Renal cortical epithelial cell (primary cell): Measurements from ENCODE around the gene B3GAT1. TPM values are rescaled to one million over a fixed set of nuclear protein-coding genes. Genes with fewer than 3 reads are reported as not detected.

Experiments
- DNase-seq: peaks from one replicate; pipeline ENCODE4 v3.0.0-alpha.2; 2011; ENCODE audit warnings: low read depth
- total RNA-seq: library from RNA; depleted of rRNA; stranded (reverse); fragments of >200 nt; gene quantifications from 2 replicates; pipeline ENCODE4 v1.2.3, GENCODE V29; 2014

Gene B3GAT1
- total RNA-seq, 1 donor from 2014 or later = 0.10 TPM

DNA sequence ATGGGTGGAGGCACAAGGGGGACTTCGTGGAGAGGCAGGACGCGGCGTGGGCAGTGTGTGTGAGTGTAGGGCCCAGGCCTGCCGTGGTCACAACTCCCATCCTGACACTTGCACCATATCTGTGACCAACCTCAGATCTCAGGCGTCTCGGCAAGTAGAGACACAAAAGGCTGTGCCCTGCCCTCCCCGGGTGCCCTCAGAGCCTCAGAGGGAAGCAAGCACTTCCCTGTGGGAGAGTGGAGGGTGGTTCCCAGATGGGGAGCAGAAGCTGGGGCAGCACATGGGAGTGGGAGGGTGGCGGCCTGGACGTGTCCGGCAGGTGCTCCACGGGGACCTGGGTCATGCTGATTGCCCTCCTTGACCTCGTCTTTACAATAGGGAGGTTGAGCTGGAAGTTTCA lies 20.4 kb downstream of the B3GAT1 start:
- no peak for DNase-seq

DNA sequence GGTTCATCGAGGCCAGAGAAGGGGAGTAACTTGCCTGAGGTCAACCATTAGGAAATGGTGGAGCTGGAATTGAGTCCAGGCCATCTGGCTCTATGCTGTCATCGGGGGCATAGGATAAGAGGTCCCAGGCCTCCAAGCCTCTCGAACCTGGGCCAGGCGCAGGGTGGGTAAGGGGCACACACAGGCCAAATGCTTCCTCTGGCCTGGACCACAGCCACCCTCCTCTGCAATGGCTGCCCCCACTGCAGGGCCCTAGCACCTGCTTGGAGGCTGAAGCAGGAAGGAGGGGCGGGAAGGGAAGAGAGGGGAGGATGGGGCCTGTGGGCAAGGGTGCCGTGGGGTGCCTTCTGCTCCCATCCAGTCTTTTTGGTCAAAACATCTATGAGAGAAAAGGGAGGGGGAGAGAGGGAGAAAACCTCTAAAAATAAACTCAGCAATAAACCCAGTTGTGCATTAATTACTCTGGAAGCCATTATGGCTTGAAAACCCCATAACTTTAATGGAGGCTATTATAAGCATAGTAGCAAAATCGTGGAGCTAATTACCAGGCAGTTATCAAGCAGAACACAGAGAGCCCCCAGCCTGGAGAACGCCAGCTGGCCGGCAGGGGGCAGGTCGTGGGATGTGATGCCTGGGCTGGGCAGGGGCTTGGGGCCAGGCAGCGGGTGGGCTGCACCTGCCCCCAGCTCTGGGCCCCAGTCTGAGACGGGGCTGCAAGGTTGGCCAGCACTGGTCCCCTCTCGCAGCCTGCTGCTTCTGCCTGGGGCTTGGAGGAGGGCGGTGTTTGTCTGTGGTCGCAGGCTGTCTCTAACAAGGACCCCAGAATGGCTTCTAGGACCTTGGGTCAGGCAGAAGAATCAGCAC lies 21.1 kb downstream of the B3GAT1 start:
- DNase-seq = no peak

DNA sequence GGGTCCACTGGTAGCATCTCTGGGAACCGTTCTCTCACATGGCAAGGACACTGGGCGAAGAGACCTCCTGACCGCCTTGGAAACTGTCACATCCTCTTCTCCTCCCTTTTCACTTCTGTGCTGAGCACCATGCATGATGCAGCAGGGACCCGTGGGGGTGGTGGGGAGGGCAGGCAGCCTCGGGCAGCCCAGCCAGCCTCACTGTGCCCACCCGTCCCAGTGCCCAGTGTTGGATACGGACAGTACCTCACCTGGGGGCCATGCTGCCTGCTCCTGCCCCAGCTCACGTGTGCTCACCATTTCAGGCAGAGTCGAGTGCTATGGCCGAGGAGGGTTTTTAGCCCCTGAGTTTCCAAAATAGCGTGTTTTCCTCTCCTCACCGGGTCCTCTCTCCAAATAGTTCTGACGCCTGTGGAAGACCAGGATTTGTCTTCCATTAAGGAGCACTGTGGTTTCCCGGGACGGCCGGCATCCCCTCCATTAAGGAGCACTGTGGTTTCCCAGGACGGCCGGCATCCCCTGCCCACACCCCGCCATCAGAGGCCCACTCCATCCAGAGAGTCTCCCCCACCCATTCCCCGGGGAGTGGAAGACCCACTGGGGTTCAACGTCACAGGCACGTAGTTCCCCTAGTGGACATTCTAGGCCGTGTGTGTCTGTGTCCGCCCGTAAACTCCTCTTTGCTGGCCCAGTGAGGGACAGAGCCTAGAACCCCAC lies 22.4 kb downstream of the B3GAT1 start:
- DNase-seq = no peak

DNA sequence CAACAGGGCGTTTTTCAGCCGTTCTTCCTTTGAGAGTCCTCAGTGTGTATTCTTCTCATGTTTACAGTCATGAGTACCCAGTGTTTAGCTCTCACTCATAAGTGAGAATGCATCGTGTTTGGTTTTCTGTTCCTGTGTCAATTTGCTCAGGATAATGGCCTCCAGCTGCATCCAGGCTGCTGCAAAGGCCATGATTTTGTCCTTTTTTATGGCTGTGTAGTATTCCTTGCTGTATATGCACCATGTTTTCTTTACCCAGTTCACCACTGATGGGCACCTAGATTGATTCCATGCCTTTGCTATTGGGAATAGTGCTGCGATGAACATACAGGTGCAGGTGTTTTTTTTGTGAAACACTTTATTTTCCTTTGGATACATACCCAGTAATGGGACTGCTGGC lies 23.5 kb downstream of the B3GAT1 start:
- DNase-seq = no peak

DNA sequence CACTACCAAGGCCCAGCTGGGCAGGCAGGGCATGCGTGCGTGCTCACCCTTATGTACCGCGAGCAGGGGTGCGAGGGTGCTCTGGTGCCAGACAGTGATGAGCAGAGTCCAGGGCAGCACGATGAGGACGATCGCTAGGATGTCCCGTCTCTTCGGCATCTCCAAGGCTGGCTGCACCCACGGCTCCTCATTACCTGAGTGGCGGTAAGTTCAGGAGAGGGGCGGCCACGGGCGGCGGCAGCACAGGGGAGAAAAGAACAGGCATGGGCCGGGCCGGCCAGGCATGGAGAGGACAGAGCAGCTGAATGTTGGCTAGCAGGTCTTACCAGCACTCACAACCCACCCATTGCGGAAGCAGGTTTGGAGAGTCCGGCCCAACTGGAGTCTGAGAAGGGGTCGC lies 24.5 kb downstream of the B3GAT1 start:
- no peak for DNase-seq

DNA sequence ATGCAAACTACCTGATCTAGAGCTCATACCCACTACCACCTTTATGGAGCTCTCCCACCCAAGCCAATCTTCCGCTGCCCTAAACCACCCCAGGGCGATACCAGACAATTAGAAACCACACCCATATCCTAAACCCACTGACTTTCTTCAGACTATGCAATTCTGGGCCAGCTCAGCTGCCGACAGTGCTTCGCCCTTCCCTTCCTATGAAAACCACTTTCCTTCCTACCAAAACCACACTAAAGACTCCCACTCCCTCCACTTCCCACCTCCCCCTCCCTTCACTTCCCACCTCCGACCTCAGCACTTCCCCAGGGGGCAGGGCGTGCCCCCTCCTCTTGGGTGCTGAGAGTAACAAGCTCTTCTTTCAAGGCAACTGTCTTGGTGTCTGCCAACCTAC lies 25.1 kb downstream of the B3GAT1 start:
- no peak for DNase-seq

DNA sequence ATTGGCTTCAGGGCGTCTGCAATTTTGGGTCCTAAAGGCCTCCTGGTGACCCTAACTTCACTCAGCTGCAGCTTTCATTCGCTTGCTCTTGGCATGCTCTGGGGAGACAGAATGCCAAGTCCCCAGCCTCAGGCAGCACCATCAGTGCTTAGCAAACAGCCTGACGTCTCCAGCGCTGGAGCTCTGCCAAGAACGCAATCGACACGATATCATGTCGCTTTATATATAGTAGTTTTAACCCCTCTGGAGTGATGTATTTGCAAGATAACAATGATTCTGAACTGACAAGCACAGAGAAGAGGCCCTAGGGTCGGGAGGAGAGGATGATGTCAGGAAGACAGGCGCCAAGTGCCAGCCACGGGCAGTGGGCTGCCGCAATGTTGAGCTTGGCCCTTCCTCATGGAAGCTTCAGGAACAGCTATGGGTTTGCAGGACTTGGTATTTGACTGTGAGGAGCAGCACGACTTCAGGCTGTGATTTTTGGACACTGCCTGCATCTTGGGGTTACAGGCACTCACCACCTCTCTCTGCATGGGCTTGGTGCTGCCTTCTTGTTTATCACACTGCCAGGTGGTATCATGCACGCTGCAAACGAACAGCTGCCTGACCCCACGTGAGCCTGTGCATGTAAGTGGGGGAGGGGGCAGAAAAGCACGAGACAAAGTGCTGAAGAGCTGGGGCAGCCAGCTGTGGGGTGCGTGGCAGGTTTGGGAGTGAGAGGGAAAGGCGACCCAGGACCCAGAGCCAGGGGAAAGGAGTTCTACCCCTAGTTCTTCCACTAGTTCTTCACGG lies 26.1 kb downstream of the B3GAT1 start:
- no peak for DNase-seq

DNA sequence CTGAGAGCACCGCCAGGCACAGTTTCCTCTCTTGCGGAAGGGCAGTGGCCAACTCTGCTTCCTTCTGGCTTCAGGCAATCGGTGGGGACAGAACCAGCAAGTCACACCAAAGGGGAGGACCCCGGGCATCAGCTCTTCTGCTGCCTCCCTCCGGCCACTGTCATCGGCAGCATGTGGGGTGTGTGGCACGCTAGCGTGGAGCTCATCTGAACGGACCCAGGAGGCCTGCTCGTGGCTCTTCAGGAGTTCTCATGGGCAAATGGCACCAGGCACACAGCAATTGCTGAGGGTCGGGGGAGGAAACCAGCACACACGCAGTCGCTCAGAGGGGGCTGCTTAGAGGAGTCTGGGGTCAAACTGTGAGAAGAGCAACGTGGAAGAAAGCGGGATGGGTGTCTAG lies 26.9 kb downstream of the B3GAT1 start:
- no peak for DNase-seq

DNA sequence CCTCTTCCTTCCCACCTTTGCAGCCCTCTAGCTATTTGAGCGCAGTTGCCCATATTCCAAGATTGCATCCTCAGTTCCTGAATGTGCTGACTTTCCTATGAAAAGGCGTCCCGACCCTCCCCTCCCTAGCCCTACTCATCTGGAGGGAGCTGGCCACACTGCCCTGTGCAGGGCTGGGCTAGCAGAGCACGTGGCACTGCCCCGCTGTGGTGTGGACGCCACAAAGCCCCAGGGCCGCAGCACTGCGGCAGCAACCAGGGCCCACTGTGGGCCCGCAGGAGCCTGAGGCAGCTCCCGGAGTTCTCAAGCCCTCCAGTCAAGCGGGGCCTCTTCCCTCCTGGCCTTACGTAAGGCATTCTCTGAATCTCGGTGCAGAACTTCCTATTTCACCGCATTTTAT lies 27.6 kb downstream of the B3GAT1 start:
- no peak for DNase-seq

DNA sequence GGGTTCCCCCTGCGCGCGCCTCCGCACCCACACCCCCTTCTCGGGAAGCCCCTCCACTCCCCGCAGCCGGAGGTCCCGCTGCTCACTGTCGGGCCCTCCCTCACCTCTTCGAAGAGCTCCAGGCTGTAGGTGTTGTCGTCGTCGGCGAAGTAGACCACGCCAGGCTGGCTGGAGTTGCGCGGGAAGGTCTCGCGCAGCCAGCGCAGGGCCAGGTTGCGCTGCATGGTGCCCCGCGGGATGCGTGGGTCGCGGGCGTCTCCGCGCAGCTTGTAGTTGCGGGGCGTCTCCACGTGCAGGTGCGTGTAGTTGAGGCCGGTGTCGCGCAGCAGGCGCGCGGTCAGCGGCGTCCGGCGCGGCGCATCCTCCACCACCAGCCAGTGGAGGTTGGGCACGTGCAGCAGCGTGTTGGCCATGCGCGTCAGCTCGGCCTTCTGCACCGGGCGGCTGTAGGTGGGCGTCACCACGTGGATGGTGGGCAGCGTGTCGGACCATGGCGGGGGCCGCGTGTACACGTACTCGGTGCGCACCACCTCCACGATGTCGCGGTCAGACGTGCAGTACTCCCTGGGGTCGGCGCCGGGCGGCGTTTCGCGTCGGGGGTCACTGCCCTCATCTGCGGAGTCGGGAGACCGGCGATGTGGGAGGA lies 28.3 kb downstream of the B3GAT1 start:
- DNase-seq = no peak

DNA sequence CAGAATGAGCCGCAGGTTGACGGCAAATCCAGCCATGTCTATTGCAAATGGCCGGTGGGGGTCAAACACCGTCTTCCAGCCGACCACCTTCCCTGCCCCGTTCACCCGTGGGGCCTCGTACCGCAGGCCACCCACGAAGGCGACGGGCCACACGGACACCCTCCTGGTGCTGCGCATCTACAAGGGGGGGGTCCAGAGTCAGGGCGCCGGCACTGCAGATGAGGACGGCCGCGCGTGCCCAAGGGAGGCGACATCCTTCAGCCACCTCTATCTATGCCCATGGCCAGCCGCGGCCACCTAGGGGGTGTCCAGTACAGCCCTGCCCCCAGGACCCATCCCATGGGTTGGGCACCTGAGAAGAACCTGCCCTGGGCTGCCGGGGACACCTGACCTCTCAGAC lies 29.2 kb downstream of the B3GAT1 start:
- no peak for DNase-seq

DNA sequence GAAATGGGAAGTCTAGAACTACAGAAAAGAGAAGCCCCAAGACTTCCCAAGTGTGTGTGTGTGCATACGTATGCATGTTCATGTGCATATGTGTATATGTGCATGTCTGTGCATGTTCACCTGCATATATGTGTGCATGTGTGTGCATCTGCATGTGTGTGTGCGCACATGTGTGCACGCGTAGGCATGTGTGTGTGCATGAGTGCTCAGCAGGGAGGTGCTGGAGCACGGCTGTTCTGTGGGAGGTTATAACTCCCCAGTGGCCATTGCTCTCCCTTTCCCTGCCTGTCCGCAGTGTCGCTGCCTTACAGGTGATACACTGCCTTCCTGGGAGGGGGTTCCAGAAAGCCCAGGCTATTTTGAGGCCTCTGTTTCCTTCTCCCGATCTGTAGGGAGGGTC lies 29.8 kb downstream of the B3GAT1 start:
- DNase-seq = no peak

DNA sequence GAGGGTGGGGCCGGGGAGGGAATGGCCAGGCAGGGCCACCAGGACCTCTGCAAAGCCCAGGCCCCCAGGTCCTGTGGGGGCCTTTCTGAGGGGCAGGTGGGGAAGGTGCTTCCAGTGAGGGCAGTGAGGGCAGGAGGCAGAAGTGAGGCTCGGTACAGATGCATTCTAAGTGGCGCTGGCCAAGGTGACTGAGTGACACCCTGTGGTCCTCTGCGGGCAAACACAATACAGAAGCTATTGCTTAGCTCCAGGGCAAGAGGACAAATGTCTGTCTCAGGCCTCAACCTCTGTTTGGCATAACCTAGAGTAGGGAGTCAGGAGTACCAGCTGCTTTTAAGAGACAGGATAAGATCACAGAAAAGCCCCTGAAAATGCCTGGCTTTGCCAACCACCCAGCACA lies 31.3 kb downstream of the B3GAT1 start:
- no peak for DNase-seq

DNA sequence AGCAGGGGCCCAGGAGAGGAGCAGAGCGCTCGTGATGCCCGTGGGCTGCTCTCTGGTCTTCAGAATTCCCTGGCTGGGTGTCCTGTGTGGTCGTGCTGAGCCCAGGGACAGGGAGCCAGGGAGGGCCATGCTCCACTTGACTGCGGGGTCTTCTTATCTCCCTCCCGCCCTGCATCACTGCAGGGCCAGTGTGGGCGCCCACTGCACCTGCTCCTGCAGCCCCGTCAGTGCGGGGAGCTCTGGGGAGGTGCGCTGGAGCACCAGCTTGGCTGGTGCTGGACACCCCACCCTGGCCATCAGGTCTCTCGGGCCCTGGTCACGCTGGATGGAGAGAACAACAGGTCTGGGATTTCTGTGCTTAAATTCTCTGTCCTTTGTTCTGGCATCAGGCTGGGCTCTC lies 31.8 kb downstream of the B3GAT1 start:
- no peak for DNase-seq

DNA sequence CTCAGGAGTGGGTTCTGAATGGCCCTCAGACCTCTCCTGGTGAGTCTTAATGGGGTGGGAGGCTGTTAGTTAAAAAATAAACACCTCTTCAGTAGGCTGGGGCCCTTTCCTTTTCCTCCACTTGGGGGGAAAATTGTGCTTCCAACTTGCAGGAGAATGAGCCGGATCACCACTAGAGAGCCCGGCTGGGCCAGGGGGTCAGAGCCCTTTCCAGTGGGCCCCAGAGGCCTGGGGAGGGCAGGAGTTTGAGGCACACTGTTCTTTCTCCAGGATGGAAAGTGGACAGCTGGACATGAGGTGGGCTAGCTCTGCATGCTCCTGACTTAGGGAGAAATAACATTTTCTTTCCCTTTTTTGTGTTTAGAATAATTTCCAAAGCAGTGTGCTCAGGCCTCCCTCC lies 32.8 kb downstream of the B3GAT1 start:
- DNase-seq = no peak

DNA sequence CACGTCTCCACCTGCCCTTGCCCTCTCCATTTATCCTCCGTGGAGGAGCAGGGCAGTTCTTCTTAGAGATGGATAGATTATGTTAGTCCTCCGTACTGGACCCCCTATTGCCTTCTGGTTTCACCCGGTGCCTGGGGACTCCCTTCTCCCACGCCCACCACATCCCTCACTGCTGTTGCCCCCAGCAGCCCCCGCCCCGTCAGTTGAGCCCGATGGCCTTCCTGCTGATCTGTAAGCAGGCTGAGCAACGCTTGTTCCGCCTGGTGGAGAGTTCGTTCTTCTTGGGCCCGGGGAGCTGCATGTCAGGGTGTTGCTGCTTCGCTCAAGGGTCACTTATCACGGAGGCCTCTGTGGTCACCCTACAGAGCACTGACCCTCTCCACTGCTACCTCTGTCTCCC lies 34.2 kb downstream of the B3GAT1 start:
- no peak for DNase-seq

DNA sequence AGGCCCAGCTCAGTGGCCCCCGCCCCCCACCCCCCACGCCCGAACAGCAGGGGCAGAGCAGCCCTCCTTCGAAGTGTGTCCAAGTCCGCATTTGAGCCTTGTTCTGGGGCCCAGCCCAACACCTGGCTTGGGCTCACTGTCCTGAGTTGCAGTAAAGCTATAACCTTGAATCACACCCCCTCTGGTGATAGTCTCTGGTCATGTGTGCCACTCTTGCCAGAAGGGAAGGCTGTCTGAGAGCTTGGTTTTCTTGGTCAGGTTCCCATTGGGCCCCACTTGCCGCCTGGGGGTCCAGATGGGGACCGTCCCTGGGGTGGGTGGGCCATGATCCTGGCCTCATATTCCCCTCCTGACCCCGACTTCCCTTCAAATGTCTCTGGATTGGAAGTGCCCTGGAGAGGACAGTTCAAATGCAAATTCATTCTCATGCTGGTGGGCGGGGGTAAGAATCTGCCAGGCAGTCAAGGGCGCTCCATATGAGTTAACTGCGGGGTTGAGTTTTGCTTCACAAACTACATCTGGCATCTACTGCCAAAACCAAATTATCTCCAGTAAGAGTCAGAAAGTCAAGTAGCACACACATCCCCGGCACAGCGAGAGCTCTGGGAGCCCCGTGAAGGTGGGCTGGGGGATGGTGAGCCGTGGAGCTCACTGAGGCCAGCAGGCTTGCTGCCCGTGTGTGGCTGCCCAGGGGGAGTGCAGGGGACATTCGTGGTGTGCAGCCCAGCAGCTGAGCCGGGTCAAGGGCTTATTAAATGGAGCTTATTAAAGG lies 35.7 kb downstream of the B3GAT1 start:
- no peak for DNase-seq

DNA sequence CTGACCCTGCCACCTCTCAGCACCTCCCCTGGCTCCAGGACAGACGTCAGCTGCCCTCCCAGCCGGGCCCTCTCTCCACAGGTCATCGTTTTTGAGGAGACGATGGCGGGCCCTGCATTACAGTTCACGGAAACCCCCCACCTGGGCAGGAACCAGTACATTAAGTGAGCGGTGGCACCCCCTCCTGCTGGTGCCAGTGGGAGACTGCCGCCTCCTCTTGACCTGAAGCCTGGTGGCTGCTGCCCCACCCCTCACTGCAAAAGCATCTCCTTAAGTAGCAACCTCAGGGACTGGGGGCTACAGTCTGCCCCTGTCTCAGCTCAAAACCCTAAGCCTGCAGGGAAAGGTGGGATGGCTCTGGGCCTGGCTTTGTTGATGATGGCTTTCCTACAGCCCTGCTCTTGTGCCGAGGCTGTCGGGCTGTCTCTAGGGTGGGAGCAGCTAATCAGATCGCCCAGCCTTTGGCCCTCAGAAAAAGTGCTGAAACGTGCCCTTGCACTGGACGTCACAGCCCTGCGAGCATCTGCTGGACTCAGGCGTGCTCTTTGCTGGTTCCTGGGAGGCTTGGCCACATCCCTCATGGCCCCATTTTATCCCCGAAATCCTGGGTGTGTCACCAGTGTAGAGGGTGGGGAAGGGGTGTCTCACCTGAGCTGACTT lies 37.0 kb downstream of the B3GAT1 start:
- no peak for DNase-seq

DNA sequence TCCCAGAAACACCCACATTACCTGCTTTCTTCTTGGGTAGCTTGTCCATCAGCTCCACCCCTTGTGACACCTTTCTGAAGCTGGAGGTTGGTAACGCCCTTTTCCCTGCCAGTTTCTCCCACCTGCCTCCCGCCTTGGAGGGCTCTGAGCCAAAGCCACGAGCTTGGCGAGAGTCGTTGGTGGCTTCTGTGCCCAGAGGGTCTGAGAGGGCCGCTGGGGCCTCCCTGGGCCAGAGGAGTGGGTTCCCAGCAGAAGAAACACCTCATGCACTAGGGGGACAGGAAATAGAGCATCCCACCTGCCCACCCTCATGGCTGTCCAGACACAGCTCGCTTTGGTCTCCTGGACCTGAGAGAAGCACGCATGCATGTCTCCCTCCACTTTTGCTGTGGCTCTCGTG lies 37.9 kb downstream of the B3GAT1 start:
- DNase-seq = no peak

DNA sequence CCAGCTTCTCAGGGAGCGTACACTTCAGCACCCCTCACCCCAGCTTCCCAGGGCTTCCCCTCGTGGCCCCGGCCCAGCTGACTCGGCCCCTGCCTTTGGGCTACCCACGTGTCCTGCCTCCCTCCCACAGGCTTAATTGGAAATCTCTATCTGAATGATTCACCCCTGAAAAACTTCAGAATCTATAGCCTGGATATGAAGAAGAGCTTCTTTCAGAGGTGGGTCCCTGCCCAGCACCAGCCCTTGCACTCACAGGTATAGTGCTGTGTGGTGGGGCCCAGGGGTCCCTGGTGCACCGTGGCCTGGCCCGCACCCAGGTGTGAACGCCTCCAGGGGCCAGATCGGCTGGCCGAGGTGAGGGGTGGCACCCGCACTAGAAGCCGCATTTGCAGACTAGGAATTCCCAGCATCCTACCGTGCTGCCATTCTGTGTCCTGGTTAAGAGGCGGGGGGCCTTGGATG lies 38.4 kb downstream of the B3GAT1 start:
- no peak for DNase-seq

DNA sequence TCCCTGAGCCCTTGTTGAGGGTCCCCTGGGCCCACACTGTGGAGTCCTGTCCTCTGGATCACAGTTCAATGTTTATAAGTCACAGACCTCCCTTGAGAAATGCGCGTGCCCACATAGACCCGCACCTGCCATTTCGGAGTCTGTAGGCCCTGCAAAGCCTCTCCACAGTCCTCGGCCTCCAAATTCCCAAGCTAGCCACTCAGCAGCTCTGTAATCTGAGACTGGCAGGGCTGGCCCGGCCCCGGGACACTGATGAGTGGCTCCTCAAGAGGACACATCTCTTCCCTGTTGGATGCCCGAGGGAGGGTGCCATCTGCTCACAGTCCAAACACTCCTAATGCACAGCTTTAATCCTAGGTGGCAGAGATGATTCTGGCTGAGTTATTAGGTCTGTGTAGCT lies 39.1 kb downstream of the B3GAT1 start:
- no peak for DNase-seq
